Kidney (tissue), 14 donors: ENCODE data around the gene CAPZB. TPM values are rescaled to one million over a fixed set of nuclear protein-coding genes. Genes with fewer than 3 reads are reported as not detected.

Experiments used
- DNase-seq, 5 donors: peaks; one replicate each; pipeline ENCODE4 v3.0.0-alpha.2; 2013 to 2020
- FAIRE-seq: peaks from 2 replicates; lab custom pipeline; 2012; peaks lifted over from hg19 to GRCh38; lab: Jason Lieb, UNC
- H3K27ac ChIP-seq, 2 donors: one replicate each; pipeline ENCODE4 v1.7.0; 2013; ENCODE audit warnings: low read depth in 2 of 2, low read length in 2 of 2, inconsistent platforms in 1 of 2
- H3K27me3 ChIP-seq: one replicate; pipeline ENCODE4 v1.7.1; 2013; ENCODE audit warnings: low read length, inconsistent platforms; ENCODE audit not compliant: control insufficient read depth, insufficient read depth
- H3K36me3 ChIP-seq, 3 donors: one replicate each; pipeline versions ENCODE4 v1.7.0 to v1.7.1; 2013; ENCODE audit warnings: low read length in 3 of 3, control low read depth in 1 of 3, inconsistent platforms in 1 of 3; ENCODE audit not compliant: insufficient read depth in 3 of 3, control insufficient read depth in 2 of 3
- H3K4me1 ChIP-seq, 3 donors: one replicate each; pipeline versions ENCODE4 v1.7.0 to v1.7.1; 2013; ENCODE audit warnings: low read length in 3 of 3, inconsistent platforms in 1 of 3, low read depth in 1 of 3; ENCODE audit not compliant: control insufficient read depth in 2 of 3, insufficient read depth in 2 of 3
- H3K4me3 ChIP-seq, 3 donors: one replicate each; pipeline versions ENCODE4 v1.7.0 to v1.8.1; 2013; ENCODE audit warnings: low read length in 3 of 3, control low read depth in 1 of 3, inconsistent platforms in 1 of 3
- H3K9ac ChIP-seq, 3 donors: one replicate each; pipeline versions ENCODE4 v1.7.0 to v1.7.1; 2013; ENCODE audit warnings: low read length in 3 of 3, control low read depth in 1 of 3, inconsistent platforms in 1 of 3
- H3K9me3 ChIP-seq, 3 donors: one replicate each; pipeline versions ENCODE4 v1.7.0 to v1.7.1; 2013; ENCODE audit warnings: low read length in 3 of 3, control low read depth in 1 of 3, inconsistent platforms in 1 of 3; ENCODE audit not compliant: control insufficient read depth in 2 of 3, insufficient read depth in 1 of 3
- intact Hi-C: fragments of 100-400 bp; cut with DNase I; formaldehyde crosslinking; loops from one replicate; pipeline ENCODE4 v1.11.1; 2022
- polyA plus RNA-seq: library from polyadenylated mRNA; stranded (reverse); fragments of 350-450 nt; fragmentation: Illumina TruSeq; extraction: RNeasy Lipid Tissue Mini Kit (QIAGEN cat#74804); gene quantifications from one replicate; pipeline ENCODE4 v1.2.3, GENCODE V29; 2014; ENCODE audit warnings: low read depth, low replicate concordance; ENCODE audit not compliant: insufficient read depth
- total RNA-seq: library from RNA; stranded (reverse); fragmentation: NEBNext Ultra II Directional; extraction: Animal tissue kit (Norgen Biotek cat#: 25700); gene quantifications from one replicate; pipeline ENCODE4 v1.2.1, GENCODE V29; 2021
- TF ChIP-seq, protein P1 (sequence below): IDR thresholded peaks from 3 replicates; pipeline ENCODE4 v1.5.1; 2012; ENCODE audit warnings: mild to moderate bottlenecking, moderate library complexity, borderline replicate concordance; ENCODE audit not compliant: insufficient read depth; ENCODE audit errors: extremely low read depth
- donor health status: control.
- donor health status: control.
- donor health status: control.
- donor health status: control.
- donor health status: control.
- donor health status: DM: yes; HTN: yes; CAD: no.
- donor health status: Normal renal cell carcinoma (clear cell type).

Gene CAPZB
- total and polyA plus RNA-seq, 2 donors from 2014 or later: 253 to 265 TPM

DNA sequence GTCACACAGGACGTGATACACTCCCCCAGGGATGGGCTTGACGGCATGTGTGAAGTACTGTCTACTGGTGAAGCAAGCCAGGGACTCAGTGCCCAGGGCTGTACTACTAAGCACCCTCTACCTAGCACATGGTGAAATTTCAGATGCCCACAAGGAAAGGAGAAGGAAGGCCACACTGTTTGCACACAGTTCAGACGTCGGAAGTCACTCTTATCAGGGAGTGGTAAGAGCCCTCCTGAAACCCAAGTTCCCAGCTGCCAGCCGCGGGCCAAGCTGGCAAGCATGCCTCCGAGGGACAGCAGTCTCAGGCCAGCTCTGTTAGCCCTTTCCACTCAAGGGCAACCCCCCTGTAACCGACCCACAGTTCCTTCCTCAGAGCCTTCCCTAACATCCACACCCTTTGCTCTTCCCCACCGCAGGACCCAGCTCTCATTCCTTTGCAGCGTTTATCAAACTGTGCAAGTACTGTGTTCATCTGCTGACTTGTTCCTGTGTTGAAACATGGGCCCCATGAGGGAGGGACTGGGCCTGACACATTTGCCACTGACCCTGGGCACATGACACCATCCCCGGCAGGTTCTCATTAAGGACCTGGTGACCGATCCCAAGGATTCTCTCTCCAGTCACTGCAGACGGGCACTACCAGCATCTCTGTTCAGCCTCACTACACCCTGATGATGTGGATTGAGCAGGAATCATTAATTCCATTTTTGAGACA is 114.7 kb downstream of the CAPZB start:
- Histone ChIP-seq H3K27me3 (no peaks in the 10 kb centered on the region), H3K27ac (no peak overlapping the region), H3K4me1 (peaks cover 0 to 3% (median 2%) of the 10 kb centered on the region in 3 donors), H3K9me3 (no peaks in the 10 kb centered on the region), H3K36me3 (peaks cover 0 to 4% (median under 1%) of the 10 kb centered on the region in 3 donors), H3K4me3 (no peak overlapping the region), H3K9ac (no peak overlapping the region)
- no peak for FAIRE-seq
- intact Hi-C loops: no loop called here
- TF ChIP-seq, protein P1, sequence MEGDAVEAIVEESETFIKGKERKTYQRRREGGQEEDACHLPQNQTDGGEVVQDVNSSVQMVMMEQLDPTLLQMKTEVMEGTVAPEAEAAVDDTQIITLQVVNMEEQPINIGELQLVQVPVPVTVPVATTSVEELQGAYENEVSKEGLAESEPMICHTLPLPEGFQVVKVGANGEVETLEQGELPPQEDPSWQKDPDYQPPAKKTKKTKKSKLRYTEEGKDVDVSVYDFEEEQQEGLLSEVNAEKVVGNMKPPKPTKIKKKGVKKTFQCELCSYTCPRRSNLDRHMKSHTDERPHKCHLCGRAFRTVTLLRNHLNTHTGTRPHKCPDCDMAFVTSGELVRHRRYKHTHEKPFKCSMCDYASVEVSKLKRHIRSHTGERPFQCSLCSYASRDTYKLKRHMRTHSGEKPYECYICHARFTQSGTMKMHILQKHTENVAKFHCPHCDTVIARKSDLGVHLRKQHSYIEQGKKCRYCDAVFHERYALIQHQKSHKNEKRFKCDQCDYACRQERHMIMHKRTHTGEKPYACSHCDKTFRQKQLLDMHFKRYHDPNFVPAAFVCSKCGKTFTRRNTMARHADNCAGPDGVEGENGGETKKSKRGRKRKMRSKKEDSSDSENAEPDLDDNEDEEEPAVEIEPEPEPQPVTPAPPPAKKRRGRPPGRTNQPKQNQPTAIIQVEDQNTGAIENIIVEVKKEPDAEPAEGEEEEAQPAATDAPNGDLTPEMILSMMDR: no peak
- DNase-seq: no peak

DNA sequence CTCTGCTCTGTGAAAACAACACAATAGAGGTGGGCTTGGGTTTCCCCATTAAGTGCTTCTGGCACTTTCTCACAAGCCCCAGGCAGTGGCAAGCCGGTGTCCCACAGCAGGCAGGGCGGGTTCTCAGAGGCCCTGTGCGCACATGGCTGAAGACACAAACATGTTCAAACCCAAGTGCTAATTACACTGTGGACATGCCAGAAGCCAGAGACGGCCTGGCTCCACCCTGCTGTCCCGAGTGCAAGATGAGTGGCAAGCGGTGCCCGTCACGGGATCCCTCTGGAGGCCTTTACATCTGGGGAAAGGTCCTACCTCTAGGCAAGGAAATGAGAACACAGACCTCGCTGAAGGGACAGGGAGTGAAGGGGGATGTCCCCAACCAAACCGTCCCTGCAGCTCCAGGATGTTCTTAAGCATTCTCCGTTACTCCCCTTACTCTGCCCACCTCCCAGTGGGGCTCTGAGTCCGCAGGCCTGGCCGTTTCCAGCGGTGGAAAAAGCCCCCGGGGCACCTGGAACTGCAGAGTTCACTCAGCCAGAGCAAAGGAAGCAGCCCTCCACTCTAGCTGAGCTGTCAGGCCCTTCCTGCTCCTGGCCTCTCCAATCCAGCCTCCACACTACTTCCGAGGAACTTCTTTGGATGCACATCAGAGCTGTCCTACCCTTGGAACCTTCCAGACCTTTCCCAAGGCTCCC is 115.8 kb downstream of the CAPZB start:
- no peak for DNase-seq
- peaks cover 0 to 2% (median 0%) of the 10 kb centered on the region in 3 donors for H3K36me3 ChIP-seq
- TF ChIP-seq, protein P1: no peak
- FAIRE-seq: no peak
- H3K27ac ChIP-seq: no peak overlapping the region
- H3K4me1 ChIP-seq: peaks cover 0 to 3% (median 3%) of the 10 kb centered on the region in 3 donors
- no peaks in the 10 kb centered on the region for H3K27me3 ChIP-seq
- no peaks in the 10 kb centered on the region for H3K9me3 ChIP-seq
- no peak overlapping the region for H3K9ac ChIP-seq
- intact Hi-C loops: no loop called here
- H3K4me3 ChIP-seq: no peak overlapping the region

DNA sequence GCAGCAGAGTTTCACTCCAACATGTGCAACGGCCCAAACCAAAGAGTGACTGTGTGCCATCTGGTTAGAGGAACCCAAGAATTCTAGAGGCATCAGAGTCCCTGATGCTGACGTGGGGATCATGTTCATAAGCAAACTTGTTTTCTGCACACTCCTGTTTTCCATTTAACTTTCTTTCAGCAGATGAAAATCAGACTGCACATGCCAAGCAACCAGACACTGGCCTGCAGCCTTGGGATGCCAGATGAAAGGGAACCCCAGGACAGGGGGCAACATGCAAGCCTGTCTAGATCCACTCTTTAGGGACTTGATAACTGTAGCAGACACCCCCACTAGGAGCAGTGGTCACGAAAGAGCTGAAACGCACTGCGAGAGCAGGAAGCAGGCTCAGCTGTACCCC is 116.4 kb downstream of the CAPZB start:
- H3K9me3 ChIP-seq: no peaks in the 10 kb centered on the region
- H3K4me1 ChIP-seq: peaks cover 0 to 6% (median 3%) of the 10 kb centered on the region in 3 donors
- H3K36me3 ChIP-seq: peaks cover 0 to 5% (median 0%) of the 10 kb centered on the region in 3 donors
- intact Hi-C loops: no loop called here
- TF ChIP-seq, protein P1: no peak
- no peak overlapping the region for H3K27ac ChIP-seq
- DNase-seq: no peak
- no peaks in the 10 kb centered on the region for H3K27me3 ChIP-seq
- FAIRE-seq: no peak
- no peak overlapping the region for H3K9ac ChIP-seq
- H3K4me3 ChIP-seq: no peak overlapping the region
